Hematopoietic multipotent progenitor cell treated with erythropoietin and hydrocortisone succinate and interleukin-3 and kit ligand, for 15 days (in vitro differentiated cells): ENCODE results near the gene TMEM132E.

Source experiments
- DNase-seq: peaks from one replicate; pipeline ENCODE4 v3.0.0-alpha.2; 2015; ENCODE audit warnings: low spot score

TMEM132E gene

DNA sequence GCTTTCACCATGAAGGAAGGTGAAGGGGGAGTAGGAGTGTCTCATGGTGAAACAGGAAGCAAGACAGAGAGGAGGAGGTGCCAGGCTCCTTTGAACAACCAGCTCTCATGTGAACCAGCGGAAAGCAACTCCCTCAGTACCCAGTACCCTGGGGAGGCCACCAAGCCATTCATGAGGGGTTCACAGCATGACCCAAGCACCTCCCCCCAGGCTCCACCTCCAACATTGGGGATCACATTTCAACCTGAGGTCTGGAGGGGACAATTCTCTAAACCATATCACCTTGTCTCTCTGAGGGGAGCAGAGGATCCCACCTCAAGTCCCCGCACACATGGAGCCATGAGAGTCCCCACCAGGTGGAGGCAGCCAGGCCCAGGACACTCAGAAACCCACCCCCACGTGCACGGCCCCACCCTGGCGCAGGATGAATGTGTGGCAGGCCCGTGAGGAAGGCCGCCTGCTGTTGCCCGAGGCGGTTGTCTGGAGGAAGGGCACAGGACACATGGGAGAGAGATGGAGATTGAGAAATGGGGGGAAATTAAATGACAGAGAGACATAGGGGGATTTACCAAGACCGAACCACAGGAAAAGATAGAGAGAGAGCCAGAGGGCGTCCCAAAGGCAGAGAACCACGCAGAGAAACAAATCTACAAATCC is 85.9 kb downstream of the TMEM132E start:
- no peak for DNase-seq

DNA sequence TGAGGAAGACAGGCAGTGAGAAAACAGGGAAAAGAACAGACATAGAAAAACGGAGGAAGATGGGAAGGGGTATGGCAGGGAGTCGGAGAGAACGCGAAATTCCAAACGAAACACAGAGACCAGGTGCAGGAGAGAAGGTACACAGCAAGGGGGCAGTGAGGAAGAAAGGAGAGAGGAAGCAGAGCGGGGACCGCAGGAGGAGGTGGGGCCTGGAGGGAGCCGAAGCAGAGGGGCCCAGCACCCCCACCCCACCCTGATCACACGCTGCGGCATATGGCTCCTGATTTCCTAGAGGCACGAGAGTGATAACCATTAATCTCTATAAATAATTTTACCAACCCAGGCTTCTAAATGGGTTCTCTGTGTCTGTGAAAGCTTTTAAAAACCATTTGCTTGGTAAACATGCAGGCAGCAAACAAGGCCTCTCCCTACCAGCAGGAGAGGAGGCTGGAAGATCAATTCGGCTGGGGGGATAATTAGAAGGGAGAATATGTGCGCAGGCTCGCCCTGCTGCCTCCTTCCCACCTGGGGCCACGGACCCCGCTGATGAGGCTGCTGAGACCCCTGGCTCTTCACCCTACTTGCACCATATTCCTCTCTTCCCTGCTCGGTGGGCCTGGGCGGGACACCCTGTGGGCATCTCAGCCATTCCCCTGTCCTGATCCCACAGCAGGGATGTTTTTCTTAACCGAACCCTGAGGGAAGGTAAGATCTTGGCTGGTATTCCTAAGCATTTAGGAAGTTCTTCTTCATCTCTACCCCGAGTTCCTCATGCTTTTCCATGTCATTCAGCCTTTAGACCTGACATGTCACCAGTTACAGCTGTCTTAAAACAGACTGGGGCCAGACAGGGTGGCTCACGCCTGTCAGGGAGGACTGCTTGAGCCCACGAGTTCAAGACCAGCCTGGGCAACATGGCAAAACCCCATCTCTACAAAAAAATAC is 86.7 kb downstream of the TMEM132E start:
- DNase-seq: no peak

DNA sequence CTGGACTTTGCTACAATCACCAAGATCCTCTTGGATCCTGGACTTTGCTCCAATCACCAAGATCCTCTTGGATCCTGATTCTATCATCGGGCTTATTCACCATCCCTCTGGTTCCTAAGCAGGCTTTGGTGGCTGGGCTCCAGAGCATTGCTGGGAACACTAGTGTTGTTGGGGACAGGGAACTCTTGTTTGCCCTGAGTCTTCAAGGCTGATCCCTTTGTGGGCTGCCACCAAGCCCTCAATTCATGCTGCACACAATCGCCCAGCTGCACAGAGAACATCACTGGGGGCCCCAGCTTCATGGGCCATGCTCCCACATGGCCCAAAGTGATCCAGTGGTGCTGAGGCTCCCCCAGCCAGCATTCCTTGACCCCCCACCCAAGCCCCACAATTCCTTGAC is 88.3 kb downstream of the TMEM132E start:
- no peak for DNase-seq

DNA sequence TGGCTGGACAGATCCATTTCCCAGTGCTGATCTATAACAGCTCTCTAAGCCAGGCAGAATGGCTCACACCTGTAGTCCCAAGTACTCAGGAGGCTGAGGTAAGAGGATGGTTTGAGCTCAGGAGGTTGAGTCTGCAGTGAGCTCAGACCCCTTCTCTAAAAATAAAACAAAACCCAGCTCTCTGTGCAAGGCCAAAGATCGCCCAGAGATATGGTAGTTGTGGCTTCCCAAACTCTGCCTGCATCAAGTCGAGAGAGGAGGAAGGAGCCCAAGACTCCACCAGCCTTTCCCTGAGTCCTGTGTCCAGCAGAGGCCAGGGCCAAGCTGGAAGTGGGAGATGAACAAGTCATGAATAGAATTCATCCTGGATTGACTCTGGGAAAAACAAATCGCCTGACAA is 88.8 kb downstream of the TMEM132E start:
- no peak for DNase-seq

DNA sequence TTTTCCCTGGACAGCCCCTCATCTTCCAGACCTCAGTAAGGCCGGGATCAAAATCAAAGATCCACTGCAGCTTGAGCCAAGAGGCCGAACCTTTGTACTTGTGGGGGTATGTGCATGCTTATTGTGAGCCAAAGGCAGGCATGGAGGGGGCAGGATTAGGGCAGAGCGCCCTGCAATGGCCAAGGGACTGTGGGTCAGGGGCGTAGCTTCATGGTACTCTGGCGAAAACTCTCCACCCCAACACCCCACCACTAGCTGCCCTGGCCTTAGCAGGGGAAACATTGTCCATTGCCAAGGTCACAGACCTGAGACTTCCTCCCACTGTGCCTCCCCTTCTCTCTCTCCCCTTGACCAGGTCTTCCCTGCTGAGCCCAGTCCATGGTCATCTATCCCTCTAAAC is 90.1 kb downstream of the TMEM132E start:
- DNase-seq: no peak

DNA sequence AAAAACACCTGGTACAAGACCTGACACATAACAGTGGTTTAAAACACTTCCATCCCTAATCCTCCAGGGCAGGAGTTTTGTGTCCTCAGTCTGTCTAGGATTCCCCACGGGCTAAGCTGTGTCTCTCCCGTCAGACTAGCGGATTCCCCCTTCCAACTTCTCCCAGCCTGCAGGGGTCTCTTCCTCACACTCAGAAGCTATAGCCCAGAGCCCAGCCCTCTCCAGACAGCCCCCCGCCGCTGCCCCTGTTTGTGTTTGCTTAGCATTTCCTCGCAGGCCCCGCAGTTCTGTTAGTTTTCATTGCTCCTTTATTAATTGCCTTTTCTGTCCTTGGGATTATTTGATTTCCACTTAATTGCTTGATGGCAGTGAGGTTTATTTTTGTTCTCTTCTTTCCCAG is 91.2 kb downstream of the TMEM132E start:
- no peak for DNase-seq

DNA sequence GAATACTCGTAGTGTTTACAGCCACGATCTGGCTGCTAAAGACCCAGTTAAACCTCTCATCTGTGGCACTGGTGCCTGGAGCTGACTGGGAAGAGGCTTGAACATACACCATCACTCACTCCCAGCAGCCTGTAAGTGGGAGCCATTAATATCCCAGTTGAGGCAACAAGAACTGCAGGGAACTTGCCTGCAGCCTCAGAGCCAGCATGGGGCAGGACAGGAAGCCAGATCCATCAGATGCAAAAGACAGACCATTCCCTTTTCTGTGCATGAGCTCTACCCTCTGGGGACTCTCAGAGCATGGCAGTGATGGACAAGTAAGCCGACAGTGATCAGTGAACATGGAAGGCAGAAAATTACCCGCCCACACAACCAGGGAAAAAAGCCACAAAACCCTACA is 91.8 kb downstream of the TMEM132E start:
- no peak for DNase-seq

DNA sequence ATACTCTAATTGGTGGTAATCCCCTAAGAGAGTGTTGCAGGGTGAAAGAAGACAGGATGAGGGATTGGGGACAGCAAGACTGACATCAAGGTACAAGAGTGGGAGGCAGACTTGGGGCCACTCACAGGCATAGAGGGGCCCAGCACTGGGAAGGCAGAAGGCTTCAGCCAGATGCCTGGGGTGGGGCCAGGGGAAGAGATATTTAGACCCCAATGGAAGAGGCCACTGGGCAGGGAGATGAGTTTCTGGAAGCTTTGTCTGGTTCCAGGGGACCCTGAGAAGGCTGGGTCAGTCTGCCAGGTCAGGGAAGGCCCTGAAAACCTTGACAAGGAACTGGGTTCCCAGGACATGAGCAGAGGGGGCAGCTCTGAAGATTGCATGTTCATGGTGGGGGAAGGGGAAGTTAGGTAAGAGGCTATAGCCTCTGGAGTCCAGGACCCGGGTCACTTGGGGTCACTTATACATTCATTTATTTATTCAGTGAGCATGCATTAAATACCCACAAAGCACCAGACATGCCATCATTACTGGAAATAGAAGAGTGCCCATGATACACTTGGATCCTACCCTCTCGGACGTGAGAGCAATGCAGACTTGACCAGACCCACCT is 92.9 kb downstream of the TMEM132E start:
- DNase-seq: no peak

DNA sequence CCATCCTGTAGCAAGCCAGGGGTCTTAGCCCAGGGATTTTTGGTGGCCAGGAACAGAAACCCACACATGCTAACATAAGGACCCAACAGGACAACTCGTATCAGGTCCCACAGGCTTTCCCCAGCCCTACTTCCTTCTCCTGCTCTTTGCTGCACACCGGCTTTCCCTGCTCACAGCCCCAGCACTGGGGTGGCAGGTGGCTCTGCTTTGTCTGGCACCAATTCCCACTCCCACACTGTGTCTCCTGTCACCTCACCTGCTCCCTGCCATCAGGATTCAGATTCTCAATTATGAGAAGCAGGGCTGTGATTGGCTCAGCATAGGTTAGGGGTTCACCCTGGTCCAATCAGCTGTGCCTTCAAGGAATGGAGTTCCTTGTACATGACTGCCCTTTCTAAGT is 94.1 kb downstream of the TMEM132E start:
- DNase-seq: no peak

DNA sequence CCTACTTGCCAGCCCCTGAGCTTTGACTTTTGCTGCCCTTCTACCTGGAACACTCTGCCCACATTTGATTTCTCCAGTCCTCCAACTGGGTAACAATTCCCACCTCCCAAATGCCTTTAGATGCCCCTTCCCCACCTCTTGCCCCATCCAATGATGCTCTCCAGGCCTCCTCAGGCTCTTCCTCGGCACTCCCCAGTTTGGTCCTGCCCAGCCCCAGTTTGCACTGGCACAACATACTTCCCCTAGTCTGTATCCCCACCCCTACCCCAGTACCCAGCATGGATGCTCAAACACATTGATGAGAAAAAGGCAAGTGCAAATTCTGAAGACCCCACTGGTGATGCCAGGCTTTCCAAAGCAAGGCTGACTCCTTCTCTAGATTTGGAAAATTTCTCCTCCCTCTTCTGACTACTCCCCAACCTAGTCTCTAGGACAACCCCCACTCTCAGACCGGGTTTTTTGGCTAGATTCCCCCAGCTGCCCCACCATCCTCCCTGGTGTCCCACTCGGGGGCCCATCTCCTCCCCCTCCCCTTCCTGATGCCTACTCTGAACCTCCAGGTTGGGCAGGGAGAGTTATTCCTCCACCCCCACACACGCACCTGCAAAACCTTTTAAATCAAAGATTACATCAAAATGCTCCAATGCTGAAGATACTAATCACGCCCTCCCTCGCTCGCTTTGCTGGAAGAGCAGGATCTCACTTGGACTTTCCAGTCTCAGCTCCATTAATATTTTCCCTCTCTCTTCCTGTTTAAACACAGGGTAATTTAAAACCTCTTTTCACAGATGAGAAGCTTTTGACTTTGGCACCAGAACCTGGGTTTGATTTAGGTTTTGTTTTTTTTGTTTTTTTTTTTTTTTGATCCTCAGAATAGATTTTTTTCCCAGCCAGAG is 94.9 kb downstream of the TMEM132E start:
- DNase-seq: no peak

DNA sequence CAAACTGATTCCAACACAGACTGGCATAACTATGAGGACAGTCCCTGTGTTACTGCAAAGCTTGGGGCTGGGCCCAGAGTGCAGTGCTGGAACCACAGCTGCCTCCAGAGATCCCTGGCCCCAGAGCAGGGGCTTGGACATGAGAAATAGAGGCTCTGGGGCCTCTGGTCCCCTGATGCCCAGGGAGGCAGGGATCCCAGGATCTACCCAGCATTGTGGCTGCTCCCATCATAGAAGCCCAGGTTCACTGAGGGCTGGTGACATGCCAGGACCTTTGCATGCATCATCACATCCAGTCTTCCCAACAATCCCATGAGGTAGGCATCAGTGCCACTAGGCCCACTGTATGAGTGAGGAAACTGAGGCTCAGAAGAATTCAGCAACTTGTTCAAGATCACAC is 95.8 kb downstream of the TMEM132E start:
- no peak for DNase-seq

DNA sequence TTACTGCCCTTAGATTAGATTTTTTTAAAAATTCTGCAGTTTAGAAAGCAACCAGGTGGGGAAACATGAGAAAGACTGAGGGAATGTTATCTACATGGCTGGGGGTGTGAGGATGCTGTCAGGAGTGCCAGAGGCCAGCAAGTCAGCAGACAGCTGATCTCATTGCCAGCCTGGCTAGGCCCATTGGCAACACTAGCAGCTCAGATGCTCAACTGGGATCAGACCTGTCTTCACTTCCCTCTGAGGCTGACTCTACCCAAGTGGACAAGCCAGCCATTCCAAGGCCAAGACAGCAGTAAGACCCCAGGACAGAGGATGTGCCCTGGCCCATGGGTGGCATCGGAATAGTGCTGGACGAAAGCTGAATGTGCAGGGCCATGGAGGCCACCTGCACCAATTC is 96.2 kb downstream of the TMEM132E start:
- no peak for DNase-seq

DNA sequence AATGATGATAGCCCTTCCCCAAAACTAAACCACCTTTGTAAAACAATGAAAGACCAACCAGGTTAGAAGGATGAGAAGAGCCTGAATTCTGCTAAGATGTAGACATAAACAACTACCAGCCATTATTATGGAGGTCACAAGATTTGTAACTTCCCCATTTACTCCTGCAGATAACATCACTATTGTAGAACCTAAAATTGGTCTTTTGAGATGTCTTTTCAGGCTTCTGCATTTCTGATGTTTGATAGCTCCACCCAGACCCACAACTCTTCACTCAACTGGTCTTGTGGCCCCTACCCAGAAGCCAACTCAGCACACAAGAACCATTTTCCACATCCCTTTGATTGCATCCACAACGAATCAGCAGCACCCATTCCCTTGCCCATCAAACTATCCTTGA is 100.8 kb downstream of the TMEM132E start:
- no peak for DNase-seq

DNA sequence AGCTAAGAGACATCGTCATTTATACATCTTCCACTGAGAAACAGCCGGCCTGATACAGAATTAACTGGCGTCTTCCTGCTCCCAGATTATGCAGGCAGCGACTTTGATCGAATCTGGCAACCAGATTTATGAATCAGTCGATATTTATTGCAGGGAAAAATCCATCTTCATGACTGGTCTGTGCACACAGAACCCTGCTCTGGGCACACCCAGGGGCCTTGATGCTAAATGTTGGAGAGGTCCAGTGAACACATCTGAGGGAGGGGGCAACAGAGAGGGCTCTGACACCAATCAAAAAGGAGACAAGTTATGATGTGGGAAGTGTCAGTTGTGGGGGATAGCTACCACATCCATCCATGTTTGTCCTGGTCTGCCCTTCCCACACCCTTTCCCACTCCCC is 102.9 kb downstream of the TMEM132E start:
- no peak for DNase-seq

DNA sequence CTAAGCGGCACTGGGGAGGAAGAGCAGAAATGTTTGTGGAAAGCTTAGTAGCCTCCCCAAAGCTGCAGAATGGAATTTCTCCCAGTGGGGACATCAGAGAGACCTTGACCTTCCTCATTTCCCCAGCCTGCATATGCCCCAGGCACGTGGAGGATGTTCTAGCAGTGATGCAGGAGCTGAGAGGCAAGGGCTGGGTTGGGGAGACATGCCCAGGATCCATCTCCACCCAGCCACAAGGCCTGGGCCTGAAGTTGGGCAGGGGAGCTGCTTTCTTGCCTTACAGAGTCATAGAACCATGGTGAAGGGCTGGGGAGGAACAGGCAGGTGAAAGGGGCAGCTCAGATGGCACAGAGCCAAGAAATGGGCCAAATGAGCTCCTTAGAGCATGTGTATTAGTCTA is 104.0 kb downstream of the TMEM132E start:
- DNase-seq: no peak
